HG02943 (cell line): ENCODE results near the gene AQP12A.
"Not testable (repeated sequence)": the region's sequence is repeated elsewhere in the genome, so short reads cannot be mapped to it uniquely, and the experiment has no call there.

Source experiments
- ATAC-seq: cut with Tn5 transposase; IDR thresholded peaks from one replicate; pipeline ENCODE4 v1.9.1; 2021; ENCODE audit warnings: mild to moderate bottlenecking, low read depth, moderate library complexity; ENCODE audit not compliant: unreplicated experiment

The AQP12A gene, protein sequence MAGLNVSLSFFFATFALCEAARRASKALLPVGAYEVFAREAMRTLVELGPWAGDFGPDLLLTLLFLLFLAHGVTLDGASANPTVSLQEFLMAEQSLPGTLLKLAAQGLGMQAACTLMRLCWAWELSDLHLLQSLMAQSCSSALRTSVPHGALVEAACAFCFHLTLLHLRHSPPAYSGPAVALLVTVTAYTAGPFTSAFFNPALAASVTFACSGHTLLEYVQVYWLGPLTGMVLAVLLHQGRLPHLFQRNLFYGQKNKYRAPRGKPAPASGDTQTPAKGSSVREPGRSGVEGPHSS

DNA sequence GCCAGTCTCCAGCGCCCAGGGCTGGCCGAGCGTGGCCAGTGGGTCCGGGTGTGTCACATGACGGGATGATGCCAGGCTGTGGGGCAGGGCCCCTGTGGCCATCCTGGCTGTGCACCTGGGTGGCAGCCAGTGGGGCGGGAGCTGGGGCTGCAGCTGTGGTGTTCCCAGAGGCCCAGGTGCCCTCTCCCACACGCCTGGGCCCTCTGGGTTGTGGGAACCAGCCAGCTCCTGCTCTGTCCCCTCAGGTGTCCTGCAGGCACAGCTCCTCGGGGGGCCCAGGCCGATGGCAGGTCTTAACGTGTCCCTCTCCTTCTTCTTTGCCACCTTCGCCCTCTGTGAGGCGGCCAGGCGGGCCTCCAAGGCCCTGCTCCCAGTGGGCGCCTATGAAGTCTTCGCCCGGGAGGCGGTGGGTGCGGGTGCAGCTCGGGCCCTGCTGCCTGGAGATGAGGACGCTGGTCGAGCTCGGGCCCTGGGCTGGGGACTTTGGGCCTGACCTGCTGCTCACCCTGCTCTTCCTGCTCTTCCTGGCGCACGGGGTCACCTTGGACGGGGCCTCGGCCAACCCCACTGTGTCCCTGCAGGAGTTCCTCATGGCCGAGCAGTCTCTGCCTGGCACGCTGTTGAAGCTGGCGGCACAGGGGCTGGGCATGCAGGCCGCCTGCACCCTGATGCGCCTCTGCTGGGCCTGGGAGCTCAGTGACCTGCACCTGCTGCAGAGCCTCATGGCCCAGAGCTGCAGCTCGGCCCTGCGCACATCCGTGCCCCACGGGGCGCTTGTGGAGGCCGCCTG, at the start of gene AQP12A:
TSS of gene AQP12A (plus strand) at position 236 of the 790 bp plus-strand sequence. CDS start at position 284, 48 bp downstream.
- ATAC-seq = not testable (repeated sequence)

DNA sequence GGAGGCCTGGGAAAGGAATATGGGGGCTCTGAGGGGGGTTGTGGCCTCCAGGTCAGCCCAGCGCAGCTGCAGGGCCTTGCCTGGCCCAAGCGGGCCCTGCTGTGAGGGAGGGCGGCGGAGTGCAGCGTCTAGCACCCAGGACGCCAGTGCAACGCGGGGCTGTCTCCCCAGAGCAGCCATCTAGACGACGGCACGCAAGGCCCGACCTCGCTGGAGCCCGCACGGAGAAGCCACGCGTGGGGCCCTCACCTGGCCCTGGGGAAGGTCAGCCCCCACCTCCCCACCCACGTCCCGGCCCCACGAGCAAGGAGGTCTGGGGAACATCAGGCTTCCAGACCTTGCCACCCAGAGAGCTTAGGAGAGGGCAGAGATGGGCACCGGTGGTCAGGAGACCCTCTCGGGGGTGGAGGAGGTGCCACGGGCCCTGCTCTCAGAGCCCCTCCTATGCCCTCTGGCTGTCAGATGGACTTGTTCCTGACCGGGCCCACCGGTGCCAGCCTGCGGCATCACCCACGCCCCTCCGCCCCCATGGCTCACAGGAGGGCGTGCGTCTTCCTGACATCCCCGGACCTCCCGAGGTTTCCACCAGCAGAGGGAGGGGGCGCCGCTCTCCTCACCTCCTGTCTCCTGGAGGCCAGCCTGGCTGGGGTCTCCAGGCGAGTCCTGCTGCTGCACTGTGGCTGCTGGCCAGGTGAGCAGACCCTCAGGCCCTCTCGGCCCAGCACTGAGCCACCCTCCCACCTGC, 49.4 kb upstream of the AQP12A start:
- no peak for ATAC-seq

DNA sequence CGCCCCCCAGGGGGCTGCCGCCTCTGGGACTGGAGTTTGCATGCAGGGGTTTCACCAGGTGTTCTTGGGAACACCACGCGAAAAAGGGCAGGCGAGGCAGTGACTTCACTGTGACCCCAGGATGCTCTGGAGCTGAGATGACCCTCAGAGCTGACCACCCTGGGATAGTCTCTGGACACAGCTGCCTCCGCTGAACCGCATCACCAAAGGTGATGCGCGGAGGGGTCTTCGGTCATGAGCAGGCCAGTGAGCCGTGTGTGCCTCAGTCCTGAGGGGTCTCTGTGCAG, 48.9 kb upstream of the AQP12A start:
- no peak for ATAC-seq

DNA sequence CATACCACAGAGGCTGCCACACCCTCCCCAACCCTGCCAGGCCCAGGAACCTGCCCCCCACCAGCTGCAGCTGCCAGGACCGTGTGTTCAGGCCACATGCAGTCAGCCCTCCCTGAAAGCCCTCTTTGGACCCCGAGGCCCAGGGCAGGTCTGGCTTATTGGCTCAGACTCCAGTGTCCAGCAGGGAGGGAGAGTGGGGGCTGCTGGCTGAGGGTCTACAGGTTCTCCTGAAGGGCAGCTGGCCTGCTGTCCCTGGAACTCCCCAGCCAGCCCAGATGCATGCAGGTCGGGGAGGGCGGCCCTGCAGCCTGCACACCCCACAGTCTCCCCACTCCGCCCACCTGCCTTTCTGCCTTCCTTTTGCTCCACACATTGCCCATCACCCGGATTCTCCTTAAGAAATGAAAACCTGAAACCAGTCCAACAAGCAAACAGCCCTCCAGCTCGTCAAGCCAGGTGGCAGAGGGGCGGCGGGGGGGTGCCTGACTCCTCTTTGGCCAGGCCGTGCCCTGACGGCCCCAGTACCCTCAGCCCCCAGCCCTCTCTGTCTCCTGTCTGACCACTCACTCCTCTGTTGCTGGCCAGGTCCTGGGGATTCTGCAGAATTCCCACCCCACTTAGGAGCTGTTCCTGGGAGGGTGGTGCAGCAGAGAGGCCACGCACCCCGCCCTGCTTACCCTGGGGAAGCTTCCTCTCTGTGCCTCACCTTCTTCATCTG, 48.4 kb upstream of the AQP12A start:
- ATAC-seq = no peak

DNA sequence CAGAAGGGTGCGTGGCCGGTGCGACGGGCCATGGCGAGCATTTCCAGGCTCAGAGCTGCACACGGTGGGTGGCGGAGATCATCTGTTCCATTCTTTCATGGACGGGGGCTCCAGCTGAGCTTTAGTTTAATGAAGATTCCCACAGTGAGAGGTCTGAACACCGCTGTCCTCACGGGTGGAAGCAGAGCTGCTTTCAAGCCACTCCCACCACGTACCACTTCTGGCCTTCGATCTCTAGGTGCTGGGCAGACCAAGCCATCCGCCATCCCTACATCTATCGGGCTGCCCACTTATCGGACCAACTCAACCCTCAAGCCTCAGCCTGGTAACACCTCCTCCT, 47.9 kb upstream of the AQP12A start:
- no peak for ATAC-seq

DNA sequence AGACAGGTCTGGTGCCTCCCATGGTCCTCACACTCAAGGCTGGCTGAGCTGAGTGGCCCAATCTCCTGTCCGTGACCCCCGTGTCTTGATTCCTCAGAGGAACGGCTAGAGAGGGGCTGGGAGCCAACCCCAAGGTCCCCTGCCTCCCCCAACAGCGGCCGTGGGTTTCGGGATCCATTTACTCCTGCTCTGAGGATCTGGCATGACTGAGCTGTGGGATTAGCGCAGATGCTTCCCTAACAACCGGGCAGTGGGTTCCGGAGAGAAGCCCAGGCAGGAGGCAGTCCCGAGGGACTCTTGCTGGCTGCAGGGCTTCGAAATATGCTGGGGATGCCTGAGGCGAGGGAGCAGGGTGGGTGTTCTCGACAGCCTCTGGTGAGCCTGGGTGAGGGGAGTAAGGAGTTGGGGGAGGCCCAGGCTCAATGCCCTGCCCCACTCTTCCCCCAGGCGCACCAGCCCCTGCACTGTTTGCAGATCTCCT, 47.5 kb upstream of the AQP12A start:
- no peak for ATAC-seq

DNA sequence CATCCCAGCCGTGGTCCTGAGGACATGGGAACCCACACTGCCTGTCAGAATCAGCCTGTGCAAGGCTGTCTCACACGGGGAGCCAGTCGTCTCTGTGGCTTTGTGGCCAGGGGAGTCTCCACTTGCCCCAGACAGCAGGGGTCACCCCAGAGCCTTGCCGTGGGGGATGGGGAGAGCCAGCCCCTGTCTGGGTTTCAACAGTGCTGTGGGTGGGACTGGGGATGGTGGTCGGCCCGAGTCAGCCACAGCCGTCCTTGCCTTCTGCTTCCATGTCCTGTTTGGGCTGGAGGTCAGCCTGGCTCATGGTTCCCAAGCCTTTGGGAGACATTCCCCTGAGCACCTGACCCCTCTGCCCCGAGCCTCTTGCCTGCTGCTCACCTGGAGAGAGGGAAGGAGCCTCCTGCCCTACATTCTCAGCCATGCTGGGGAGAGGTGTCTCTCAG, 46.8 kb upstream of the AQP12A start:
- no peak for ATAC-seq

DNA sequence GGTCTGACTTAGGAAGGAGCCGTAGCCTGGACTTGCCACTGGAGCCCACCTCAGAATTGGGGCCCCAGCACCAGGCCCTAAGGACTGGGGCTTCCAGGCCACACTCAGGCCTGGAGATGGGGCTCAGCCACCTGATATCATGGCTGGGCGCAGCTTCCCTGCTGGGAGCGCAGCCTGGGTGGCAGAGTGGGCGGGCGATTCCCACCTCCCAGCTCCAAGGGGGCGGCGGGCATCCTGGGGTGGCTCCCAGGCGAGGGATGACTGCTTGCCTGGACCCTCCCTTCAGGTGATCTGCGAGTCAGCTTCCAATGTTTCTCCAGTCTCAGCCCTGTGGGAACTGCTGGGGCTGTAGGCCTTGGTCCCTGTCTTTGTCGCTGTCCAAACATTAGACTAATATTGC, 46.3 kb upstream of the AQP12A start:
- no peak for ATAC-seq

DNA sequence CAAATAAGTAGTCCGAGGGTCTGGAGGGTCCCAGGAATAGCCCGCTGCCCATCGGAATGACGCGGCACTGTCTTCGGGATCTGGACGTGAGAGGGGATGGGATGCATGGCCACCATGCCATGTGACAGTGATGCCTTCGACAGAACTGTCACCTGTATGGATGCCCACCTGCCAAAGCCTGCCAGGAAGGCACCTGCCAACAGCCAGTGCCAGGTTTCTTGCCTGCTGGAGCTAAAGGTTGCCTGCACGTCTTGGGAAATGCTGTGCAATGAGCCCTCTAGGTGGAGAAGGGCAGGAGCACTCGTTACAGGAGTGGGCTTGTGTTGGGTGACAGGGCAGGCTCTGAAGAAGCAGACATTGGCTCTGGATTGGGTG, 45.9 kb upstream of the AQP12A start:
- ATAC-seq = no peak

DNA sequence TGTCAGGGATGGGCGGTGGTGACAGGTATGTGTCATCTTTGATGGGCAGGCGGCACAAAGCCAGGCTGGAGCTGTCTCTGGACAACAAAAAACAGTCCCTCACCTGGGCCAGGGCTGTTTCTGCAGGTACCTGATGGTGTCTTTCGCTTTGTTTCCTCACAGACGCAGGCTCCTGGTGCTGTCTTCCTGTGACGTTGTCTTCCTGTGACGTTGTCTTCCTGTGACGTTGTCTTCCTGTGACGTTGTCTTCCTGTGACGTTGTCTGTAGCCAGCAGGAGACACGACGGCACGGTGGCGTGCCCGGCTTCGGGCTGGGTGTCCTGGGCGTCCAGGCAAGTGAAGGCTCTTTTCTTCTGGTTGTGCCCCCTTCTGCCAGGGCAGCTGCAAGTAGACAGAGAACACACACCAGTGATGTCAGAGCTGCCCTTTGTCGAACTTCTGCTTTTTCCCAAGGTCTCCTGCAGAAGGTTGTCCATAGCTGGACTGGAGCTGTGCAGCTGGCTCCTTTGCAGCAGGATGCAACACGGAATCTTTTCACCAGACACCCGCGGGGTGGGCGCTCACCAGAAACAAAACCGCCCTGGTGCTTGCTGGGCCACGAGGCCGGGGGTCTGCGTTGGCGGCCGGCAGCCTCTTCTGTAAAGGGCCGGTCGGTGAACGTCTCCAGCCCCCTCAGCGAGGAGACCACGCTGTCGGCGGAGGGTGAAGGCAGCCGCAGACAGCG, 45.3 kb upstream of the AQP12A start:
- ATAC-seq = no peak

DNA sequence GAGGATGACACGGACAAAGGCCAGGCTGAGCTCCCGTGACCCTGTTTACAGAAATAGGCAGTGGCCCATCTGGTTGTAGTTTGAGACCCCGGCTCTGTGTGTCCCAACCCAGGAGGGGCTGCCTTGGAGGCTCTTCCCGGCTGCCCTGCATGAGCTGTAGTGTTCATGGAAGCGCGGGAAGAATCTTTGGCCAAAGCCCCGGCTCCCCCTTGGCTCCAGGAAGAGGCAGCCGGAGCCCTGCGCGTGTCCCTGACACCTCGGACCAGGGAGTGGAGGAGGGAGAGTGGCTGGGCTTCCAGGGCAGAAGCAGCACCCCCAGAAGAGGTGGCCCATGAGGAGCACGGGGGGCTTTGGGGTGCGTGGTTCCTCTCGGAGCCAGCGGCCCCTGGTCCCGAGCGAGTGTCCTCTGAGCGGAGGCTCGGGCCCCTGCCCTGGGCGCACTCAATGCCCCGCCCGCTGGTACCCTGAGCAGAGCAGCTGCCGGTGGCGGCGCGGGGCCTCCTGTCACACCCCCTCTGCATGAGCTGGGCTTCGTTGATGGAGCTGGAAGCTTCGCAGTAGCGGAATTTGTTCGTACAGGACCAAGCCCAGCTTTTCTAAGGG, 44.7 kb upstream of the AQP12A start:
- ATAC-seq = no peak

DNA sequence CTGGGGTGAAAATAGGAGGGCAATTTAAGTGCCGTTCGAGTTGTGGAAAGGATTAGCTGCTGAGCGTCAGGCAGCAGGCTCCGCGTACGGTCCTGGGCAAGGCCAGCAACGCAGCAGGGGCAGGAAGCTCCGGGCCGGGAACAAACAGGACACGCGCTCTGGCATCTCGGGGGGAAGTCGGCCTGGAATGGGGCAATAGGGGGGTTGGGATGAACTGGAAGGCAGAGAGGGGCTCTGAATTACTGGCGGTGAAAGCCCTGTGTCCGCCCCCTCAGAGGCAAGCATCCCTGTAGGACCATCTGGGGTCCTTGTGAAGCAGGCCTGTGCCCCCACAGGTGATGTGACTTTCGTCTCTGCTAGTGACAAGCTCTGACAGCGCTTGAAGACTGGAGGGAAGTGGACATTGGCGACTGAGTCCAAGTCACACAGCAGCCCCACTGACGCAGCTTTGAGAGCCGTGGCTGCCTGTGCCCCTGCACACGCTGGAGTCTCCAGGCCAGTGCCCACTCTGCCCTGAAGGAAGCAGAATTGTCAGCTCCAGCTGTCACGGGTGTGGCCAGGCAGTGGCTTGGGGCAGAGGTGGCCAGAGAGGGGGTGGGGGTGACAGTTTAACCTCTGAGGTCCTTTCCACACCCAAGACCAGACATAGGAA, 44.0 kb upstream of the AQP12A start:
- ATAC-seq = no peak

DNA sequence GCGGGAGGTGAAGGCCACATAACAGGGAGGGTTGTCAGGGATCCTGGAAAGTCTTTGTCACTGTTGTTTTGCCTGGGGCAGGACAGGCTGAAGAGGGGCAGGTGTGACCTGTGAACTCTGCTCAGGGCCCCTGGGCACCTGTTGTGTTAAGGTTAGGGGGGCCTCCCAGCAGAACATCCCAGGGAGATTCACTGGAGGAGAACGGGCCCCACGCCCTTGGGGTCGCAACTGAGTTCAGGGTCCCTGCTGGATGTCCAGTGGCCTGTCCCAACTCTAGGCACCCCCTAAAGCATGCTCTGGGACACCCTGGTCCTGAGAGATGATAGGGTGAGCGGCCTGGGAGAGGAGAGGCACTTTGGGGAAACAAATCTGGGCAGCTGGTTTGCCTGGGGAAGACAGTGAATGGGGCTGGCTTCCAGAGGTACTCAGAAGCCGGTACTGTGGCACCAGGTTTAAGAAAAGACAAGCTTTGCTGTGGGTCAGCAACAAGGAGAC, 43.5 kb upstream of the AQP12A start:
- no peak for ATAC-seq

DNA sequence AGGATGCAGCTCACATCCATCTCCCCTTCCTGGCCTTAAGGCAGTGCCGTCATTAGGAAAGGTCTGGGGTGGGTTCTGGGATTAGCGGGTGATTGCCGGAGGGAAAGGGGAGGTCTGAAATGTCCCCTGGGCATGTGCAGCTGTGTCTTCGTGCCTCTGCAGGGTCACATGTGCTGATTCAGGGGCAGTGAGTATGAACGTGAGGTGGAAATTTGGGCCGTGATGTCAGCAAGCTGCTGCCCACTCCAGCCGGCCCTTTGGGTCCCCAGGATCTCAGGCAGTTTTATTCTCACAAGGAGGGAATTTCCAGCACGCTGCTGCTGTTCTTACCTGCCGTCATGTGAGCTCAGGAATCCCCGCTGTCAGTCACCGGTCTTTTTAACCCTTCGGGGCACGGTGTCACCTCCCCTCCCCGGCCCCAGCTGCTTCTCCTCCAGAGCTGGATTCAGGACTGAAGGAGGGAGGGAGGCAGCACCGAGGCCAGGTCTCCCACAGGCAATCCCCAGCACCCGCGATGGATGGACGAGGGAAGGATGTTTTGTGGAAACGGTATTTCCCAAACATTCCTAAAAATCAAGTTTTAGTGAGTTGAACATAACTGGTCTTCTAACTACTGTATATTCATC, 42.9 kb upstream of the AQP12A start:
- ATAC-seq = no peak

DNA sequence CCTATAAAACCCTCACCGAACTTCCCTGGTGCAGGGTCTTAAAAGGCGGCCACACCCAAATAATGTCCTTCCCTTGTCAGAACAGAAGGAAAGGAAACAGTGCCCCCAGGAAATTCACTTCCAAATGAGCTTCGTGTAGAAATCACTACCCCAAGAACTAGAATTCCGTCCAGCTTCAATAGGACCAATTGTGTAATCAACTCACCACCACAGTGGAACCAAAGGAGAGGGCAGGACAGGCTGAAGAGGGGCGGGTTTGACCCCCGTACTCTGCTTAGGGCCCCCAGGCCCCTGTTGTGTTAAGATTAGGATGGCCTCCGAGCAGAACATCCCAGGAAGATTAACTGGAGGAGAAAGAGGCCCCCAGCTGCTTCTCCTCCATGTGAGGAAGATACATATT, 42.3 kb upstream of the AQP12A start:
- ATAC-seq = no peak

DNA sequence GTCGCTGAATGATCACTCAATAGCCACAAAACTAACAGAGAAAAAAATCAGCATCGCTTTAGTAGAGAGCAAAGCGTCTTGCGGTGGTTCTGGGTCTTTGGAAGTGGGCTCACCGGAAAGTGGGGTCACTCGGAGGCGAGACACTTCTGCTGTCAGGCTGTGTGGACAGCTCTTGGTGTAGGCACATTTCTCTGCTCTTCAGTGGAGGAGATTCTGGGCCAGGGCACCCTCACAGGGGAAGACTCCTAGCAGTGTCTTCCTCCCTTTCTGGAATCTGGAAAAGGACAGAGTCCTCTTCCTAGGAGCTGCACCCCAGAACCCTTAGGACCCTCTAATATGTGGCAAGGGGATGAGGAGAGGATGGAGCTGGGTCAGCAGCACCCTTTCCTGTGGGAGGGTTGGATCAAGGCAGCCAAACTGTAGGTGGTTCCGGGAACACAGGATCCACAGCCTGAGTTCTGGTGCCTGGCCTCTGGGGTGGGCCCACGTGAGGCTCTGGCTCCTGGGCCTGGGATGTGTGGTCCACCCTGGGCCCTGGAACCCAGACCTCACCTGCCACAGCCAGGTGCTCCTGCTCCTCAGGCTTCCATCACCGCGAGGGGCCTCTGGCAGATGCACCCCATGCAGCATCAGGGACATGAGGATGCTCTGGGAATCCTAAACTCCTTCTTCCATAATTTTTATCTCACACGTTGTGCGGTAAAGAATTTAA, 41.3 kb upstream of the AQP12A start:
- ATAC-seq = no peak

DNA sequence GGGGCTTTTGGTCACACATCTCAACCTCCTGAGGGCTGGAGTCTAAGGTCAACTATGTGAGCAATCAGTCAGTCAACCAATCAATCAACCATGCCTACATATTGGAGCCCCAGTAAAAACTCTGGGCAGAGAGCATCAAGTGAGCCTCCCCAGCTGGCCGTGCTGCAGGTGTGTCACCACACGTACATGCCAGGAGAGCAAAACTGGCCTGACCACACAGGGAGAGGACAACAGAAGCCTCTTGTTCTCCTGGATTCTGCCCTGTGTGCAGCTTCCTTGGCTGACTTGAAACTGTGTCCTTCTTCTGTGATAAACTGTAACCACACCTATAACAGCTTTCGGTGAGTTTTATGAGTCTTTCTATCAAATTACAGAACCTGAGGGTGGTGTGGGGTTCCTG, 40.5 kb upstream of the AQP12A start:
- no peak for ATAC-seq
